GM18499 (cell line): Measurements from ENCODE around the gene FEM1A.
"Not testable (repeated sequence)": the region's sequence is repeated elsewhere in the genome, so short reads cannot be mapped to it uniquely, and the experiment has no call there.

Experiments
- ATAC-seq: cut with Tn5 transposase; IDR thresholded peaks from one replicate; pipeline ENCODE4 v1.9.1; 2021; ENCODE audit warnings: moderate number of reproducible peaks; ENCODE audit not compliant: insufficient read depth, unreplicated experiment

The FEM1A gene

DNA sequence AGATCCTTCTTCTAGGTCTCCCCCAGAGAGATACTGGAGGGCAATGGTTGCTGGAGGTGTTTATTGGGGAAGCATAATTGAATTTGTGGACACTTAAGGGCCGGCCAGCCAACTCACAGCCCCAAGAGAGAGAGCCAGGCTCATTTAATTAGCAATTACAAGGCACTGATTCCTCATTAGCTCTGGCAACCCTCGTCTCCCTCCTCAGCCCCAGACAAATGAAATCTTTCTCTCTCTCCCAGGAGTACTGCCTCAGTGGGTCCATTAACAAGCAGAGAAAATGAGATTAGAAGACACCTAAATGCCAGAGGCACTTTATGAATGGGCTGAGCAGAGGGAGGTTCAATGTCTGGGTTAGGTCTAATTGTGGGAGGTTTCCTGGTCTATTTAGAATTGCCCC, 19.0 kb upstream of the FEM1A start:
- no peak for ATAC-seq

DNA sequence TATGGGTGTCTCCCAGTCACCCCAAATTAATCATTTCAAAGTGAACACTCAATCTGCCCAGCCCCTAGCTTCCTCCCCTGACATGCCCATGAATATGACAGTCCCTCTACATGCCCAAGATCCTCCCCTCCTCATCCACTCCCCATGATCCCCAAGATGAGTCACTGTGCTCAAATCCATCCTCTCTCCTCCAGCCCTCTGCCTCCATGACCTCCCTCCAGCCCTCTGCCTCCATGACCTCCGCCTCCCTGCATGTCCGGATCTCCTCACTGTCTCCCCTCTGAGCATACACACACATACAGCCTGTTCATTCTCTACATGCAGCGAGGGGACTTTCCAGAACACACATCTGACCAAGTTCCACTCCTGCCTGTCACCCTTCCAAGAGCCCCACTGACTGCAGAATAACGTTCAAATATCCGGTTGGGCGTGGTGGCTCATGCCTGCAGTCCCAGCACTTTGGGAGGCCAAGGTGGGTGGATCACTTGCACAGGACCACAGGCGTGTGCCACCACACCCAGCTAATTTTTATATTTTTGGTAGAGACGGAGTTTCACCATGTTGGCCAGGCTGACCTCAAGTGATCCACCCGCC, 18.4 kb upstream of the FEM1A start:
- ATAC-seq, result no peak

GRCh38 chr19:4774136-4774535, 17.4 kb upstream of the FEM1A start:
- ATAC-seq, result no peak

DNA sequence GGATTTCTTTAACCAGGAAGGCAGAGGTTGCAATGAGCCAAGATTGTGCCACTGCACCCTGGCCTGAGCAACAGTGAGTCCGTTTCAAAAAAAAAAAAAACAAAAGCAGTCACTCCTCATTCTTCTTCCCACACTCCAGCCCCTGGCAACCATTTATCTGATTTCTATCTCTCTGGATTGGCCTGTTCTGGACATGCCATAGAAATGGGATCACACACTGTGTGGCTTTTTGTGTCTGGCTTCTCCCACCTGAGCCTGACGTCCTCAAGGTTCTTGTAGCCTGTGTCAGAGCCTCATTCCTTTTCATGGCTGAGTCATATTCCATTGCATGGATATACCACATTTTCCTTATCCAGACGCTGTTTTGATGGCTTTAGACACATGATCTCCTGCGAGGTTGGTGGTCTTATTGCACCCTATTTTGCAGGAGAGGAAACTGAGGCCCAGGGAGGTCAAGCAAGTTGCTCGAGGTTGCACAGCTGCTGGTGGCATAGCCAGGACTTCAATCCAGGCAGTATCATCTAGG, 15.8 kb upstream of the FEM1A start:
- no peak for ATAC-seq

DNA sequence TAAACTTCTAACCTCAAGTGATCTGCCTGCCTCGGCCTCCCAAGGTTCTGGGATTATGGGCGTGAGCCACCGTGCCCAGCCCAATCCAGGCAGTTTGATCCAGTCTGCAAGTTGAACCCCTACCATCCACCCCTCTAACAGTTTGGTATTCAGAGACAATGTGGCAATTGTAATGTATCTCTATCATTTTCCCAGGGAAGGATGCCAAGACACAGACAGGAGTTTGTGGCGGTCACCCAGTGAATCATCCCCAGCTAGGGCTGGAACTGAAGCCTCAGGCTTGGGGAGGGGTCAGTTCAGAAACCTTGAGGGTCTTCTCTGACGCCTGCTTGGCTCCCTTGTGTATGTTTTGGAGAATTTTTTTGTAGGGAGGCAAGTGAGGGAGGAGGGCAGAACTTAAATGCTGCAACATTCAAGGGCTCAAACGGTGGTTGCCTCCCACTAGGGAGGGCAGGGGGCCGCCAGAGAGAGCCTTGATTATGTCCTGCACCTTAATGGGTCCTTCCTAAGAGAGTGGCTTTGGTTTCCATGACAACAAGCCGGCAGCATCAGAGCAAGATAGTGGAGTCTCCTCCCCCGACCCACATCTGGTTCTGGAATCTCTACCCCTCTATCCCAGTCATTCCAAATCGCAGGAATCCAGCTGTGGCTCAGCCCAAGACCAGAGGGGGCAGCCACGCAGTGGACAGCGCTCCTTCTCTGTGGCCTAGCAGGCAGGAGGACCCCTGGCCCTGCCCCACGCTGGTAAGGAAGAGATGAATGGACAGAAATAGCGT, 14.9 kb upstream of the FEM1A start:
- no peak for ATAC-seq

DNA sequence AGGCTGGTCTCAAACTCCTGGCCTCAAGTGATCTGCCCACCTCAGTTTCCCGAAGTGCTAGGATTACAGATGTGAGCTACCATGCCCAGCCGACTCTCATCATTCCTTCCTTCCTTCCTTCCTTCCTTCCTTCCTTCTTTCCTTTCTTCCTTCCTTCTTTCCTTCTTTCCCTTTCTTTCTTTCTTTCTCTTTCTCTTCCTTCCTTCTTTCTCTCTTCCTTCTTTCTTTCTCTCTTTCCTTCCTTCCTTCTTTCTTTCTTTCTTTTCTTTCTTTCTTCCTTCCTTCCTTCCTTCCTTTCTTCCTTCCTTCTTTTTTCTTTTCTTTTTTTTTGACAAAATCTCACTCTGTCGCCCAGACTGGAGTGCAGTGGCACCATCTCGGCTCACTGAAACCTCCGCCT, 13.4 kb upstream of the FEM1A start:
- not testable (repeated sequence) for ATAC-seq

DNA sequence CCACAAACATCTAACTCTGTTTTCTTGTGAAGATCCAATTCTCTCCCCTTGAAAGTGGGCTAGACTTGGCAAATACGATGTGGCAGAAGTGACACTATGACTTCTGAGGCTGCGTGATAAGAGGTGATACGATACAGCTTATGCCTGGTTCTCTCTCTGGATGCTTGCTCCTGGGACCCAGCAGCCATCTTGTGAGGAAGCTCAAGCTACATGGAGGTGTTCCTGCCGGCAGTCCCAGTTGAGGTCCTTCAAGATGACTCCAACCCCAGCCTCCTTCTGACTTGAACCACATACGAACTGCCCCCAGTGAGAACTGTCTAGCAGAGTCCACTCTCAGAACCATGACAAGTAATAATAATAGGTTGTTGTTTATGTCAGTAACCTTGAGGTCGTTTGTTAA, 10.7 kb upstream of the FEM1A start:
- ATAC-seq, result no peak

- no peak for ATAC-seq
Measured at GRCh38 chr19:4781801-4782200, 9.7 kb upstream of the FEM1A start.

GRCh38 chr19:4786412-4787016, 5.0 kb upstream of the FEM1A start:
- not testable (repeated sequence) for ATAC-seq

- ATAC-seq, result not testable (repeated sequence)
Measured at GRCh38 chr19:4792019-4792865, 708 bp downstream of the FEM1A start.

- not testable (repeated sequence) for ATAC-seq
Measured at GRCh38 chr19:4792866-4793195, 1.3 kb downstream of the FEM1A start.

- ATAC-seq, result not testable (repeated sequence)
Measured at GRCh38 chr19:4793278-4793677, 1.7 kb downstream of the FEM1A start.

- no peak for ATAC-seq
Measured at GRCh38 chr19:4794971-4795370, 3.4 kb downstream of the FEM1A start.

DNA sequence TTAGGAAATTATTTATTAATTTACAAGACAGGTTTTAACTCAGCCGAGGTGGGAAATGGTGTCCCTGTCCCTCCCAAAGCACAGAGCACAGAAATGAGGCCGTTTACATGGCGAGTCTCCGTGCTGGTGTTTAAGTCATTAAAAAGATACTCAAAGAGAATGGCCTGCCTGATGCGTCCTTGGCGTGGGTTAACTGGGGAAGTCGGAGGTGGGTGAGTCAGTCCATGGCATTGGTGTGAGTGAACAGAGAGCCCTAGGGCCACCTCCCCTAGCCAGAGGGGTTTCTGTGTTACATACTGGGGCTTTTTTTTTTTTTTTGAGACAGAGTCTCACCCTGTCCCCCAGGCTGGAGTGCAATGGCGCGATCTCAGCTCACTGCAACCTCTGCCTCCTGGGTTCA, 3.9 kb downstream of the FEM1A start:
- no peak for ATAC-seq

DNA sequence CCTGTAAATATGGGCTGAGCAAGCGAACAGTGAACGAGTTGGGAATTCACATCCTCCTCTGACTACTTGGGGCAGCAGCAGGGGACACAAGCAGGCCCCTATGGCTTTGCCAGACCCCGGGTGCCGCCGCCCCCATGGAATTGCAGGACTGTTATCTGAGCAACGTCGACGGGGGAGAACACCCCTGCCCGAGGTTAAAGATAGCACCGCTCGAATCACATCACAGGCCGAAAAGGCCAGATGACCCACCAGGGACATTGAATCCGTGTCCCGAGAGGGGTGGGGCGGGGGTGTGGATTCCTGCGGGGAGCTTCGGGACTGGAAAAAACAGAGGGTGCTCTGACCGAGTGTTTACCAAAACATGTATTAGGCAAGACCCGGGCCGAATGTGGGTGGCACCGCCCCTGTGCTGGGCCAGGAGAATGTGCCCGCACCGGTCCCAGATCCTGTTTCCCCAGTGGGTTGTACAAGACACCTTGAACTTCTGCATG, 9.1 kb downstream of the FEM1A start:
- no peak for ATAC-seq

DNA sequence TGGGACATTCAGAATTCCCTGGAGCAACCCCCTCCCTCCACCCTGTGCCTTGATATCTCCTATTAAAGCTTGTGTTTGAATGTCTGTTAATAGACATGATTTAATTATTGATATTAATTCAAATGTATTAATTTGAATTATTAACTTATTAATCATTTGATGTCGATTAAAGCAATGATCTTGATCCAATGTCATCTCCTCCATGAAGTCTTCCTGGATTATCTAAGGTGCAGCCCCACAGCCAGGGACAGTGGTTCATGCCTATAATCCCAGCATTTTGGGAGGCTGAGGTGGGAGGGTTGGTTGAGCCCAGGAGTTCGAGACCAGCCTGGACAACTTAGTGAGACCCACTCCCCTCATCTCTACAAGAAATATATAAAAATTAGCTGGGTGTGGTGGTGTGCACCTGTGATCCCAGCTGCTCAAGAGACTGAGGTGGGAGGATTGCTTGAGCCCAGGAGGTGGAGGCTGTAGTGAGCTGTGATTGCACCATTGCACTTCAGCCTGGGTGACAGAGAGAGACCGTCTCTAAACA, 9.6 kb downstream of the FEM1A start:
- no peak for ATAC-seq

DNA sequence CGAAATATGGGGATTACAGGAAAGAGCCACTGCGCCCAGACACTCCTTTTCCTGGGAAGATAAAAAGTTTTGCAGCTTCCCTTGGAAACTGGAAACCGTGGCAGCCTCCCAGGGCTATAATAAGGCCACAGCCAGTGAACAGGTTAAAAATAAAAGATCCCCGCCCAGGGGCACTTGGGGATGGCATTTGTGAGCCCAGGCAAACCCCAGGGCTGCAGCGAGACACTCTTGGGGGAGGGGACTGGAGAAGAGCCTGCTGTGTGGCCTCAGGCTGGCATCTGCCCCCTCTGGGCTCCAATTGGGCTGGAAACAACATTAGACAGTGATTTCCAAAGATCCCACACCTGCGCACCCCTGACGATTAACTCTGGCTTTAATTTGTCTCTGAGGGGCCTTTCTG, 11.2 kb downstream of the FEM1A start:
- no peak for ATAC-seq

DNA sequence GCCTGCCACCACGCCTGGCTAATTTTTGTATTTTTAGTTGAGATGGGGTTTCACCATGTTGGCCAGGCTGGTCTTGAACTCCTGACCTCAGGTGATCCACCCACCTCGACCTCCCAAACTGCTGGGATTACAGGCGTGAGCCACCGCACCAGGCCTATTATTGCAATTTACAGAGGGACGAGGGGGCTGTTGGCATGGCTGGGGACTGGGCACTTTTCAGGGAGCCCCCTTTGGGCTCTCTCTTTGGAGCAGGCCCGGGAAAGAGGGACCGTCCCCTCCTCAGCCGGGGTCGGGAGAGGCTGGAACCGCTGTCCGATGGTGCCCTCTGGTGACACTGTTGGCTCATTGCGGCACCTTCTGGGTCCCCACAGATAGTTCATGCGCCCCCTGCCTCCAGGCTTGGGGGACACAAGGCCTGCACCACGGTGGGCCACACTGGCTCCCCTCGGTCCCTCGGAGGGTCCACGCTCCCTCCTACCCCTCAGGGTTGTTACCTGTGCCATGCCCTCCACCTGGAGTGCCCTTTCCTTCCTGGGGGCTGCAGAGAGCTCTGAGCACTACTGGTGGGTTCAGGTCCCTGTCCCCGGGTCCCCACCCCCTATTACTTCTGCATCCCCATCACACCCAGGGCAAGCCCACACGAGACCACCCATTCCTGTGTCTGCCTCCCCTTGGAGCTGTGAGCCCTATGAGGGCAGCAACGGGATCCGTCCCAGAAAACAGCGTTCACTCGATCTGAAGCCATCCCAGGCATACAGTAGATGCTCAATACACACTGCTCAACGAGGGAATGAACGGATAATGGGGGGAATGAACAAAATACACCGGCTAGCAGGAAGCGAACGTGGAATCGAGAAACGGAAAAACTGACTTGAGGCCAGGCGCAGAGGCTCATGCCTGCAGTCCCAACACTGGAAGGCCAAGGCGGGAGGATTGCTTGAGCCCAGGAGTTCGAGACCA, 12.5 kb downstream of the FEM1A start:
- ATAC-seq, result no peak

- ATAC-seq, result not testable (repeated sequence)
Measured at GRCh38 chr19:4805140-4805539, 13.6 kb downstream of the FEM1A start.
